ENCODE data around the gene OCIAD1. TPM values are rescaled to one million over a fixed set of nuclear protein-coding genes. Genes with fewer than 3 reads are reported as not detected.
"Not testable (repeated sequence)": the region's sequence is repeated elsewhere in the genome, so short reads cannot be mapped to it uniquely, and the experiment has no call there.

The OCIAD1 gene
- total and polyA plus RNA-seq, 12 donors, result 97.7 to 403 (median 171) TPM

DNA sequence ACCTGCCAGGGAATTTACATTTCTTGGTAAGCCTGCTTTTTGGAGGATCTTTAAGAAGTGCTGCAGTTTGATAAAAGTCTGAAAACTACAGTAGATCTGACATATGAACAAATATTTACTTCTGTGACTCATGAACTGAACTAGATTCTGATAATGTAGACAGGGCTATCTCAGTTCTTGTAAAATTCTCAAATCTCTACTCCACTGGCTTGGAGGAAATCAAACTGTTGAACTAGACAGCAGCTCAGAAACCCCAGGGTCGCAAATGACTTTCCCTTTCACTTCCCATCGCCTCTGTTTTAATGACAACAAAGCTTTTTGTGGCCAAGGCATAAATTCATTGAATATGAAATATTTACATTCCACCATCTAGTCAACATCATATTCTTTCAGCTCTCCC, 15.4 kb upstream of the OCIAD1 start:
- WGBS, 4 donors, result 42 to 51% (median 49%) methylated on average over 2 of the region's 2 CpGs
- TF ChIP-seq POLR2A (IDR thresholded peaks at IDR 0.05), result no peak
- TF ChIP-seq, protein P1, sequence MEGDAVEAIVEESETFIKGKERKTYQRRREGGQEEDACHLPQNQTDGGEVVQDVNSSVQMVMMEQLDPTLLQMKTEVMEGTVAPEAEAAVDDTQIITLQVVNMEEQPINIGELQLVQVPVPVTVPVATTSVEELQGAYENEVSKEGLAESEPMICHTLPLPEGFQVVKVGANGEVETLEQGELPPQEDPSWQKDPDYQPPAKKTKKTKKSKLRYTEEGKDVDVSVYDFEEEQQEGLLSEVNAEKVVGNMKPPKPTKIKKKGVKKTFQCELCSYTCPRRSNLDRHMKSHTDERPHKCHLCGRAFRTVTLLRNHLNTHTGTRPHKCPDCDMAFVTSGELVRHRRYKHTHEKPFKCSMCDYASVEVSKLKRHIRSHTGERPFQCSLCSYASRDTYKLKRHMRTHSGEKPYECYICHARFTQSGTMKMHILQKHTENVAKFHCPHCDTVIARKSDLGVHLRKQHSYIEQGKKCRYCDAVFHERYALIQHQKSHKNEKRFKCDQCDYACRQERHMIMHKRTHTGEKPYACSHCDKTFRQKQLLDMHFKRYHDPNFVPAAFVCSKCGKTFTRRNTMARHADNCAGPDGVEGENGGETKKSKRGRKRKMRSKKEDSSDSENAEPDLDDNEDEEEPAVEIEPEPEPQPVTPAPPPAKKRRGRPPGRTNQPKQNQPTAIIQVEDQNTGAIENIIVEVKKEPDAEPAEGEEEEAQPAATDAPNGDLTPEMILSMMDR (IDR thresholded peaks at IDR 0.05), result no peak
- no peak overlapping the region for H3K27ac ChIP-seq
- intact Hi-C loops (cut with DNase I), result no loop called here
- no peak overlapping the region for H3K4me3 ChIP-seq
- no peaks in the 10 kb centered on the region for H3K4me1 ChIP-seq (replicated peaks in 1 of 2)
- no peak for DNase-seq
- no peaks in the 10 kb centered on the region for H3K9me3 ChIP-seq (replicated peaks in 1 of 3)
- no peaks in the 10 kb centered on the region for H3K36me3 ChIP-seq (replicated peaks in 1 of 2)
- H3K27me3 ChIP-seq, result no peaks in the 10 kb centered on the region

DNA sequence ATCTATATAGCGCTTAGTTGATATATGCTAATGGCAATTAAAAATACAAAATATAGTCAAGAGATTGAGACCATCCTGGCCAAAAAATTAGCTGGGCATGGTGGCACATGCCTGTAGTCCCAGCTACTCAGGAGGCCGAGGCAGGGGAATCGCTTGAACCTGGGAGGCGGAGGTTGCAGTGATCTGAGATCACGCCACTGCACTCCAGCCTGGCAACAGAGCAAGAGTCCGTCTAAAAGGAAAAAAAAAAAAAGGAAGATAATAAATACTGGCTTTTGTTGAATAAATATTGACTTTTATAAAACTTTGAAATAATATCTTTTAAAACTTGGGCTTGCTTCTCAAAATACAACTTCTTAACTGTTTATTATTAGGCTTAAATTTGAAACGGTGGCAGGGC, 14.6 kb upstream of the OCIAD1 start:
- H3K36me3 ChIP-seq (replicated peaks in 1 of 2); DNase-seq; H3K27ac ChIP-seq; H3K4me1 ChIP-seq (replicated peaks in 1 of 2); H3K27me3 ChIP-seq; H3K4me3 ChIP-seq; H3K9me3 ChIP-seq (replicated peaks in 1 of 3); intact Hi-C loops (cut with DNase I): not testable (repeated sequence)
- 83 to 92% (median 89%) methylated on average over 7 of the region's 7 CpGs for WGBS, 4 donors

DNA sequence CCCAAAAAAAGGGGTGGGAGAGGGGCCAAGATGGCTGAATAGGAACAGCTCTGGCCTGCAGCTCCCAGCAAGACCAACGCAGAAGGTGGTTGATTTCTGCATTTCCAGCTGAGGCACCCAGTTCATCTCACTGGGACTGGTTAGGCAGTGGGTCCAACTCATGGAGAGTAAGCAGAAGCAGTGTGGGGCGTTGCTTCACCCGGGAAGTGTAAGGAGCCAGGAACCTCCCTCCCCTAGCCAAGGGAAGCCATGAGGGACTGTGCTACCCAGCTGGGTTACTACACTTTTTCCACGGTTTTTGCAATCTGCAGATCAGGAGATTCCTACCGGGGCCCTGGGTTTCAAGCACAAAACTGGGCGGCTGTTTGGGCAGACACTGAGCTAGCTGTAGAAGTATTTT, 13.9 kb upstream of the OCIAD1 start:
- no peaks in the 10 kb centered on the region for H3K36me3 ChIP-seq (replicated peaks in 1 of 2)
- no peaks in the 10 kb centered on the region for H3K4me1 ChIP-seq (replicated peaks in 1 of 2)
- TF ChIP-seq, protein P1 (IDR thresholded peaks at IDR 0.05), result no peak
- TF ChIP-seq POLR2A (IDR thresholded peaks at IDR 0.05), result no peak
- intact Hi-C loops (cut with DNase I), result no loop called here
- WGBS, 4 donors, result 67 to 89% (median 87%) methylated on average over 5 to 6 of the region's 6 CpGs
- H3K4me3 ChIP-seq, result no peak overlapping the region
- no peaks in the 10 kb centered on the region for H3K9me3 ChIP-seq (replicated peaks in 1 of 3)
- no peaks in the 10 kb centered on the region for H3K27me3 ChIP-seq
- H3K27ac ChIP-seq, result no peak overlapping the region
- DNase-seq, result no peak

DNA sequence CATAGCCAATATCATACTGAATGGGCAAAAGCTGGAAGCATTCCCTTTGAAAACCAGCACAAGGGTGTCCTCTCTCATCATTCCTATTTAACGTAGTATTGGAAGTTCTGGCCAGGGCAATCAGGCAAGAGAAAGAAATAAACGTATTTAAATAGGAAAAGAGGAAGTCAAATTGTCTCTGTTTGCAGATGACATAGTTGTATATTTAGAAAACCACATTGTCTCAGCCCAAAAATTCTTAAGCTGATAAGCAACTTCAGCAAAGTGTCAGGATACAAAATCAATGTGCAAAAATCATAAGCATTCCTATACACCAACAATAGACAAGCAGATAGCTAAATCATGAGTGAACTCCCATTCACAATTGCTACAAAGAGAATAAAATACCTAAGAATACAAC, 9.5 kb upstream of the OCIAD1 start:
- intact Hi-C loops (cut with DNase I); H3K27ac ChIP-seq; DNase-seq; H3K27me3 ChIP-seq; H3K4me1 ChIP-seq (replicated peaks in 1 of 2); H3K36me3 ChIP-seq (replicated peaks in 1 of 2); H3K4me3 ChIP-seq; H3K9me3 ChIP-seq (replicated peaks in 1 of 3): not testable (repeated sequence)
- WGBS, 4 donors, result 52 to 61% (median 53%) methylated on average over 2 of the region's 2 CpGs

DNA sequence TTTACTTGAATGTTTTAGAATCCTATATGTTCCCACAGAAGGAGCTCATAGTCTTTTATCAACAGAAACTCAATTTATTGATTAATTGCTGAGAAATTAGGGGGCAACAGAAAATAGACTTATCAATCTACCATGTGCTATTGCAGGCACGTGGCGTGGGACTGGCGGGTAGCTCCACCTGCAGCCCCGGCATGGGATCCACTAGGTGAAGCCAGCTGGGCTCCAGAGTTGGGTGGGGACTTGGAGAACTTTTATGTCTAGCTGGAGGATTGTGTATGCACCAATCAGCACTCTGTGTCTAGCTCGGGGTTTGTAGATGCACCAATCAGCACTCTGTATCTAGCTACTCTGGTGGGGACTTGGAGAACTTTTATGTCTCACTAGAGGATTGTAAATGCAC, 3.3 kb upstream of the OCIAD1 start:
- no peak for TF ChIP-seq POLR2A (IDR thresholded peaks at IDR 0.05)
- TF ChIP-seq, protein P1 (IDR thresholded peaks at IDR 0.05), result no peak
- H3K27me3 ChIP-seq, result no peaks in the 10 kb centered on the region
- no peaks in the 10 kb centered on the region for H3K9me3 ChIP-seq (replicated peaks in 1 of 3)
- WGBS, 4 donors, result 78 to 91% (median 88%) methylated on average over 5 of the region's 5 CpGs
- peaks cover 7 to 10% of the 10 kb centered on the region in 2 donors for H3K4me1 ChIP-seq (replicated peaks in 1 of 2)
- H3K36me3 ChIP-seq (replicated peaks in 1 of 2), result no peaks in the 10 kb centered on the region
- intact Hi-C loops (cut with DNase I), result no loop called here
- H3K27ac ChIP-seq, result no peak overlapping the region
- DNase-seq, result no peak
- no peak overlapping the region for H3K4me3 ChIP-seq

Measured in adrenal gland (tissue), 12 donors.